HAP-1 (cell line): ENCODE measurements around the gene FAM25G.
"Not testable (repeated sequence)": the region's sequence is repeated elsewhere in the genome, so short reads cannot be mapped to it uniquely, and the experiment has no call there.

ENCODE experiments used
- DNase-seq, 2 experiments: peaks; one replicate each; pipeline ENCODE4 v3.0.0-alpha.2; 2016 to 2020; ENCODE audit warnings: low spot score in 2 of 2
- H3K27me3 ChIP-seq: fragments of 250-450 bp; sonication (Bioruptor Pico); 2 replicates; pipeline ENCODE4 v1.5.1; 2020; ENCODE audit warnings: low read depth, mild to moderate bottlenecking, moderate library complexity
- H3K36me3 ChIP-seq: fragments of 250-450 bp; sonication (Bioruptor Pico); replicated peaks from 2 replicates; pipeline ENCODE4 v1.5.1; 2020; ENCODE audit warnings: mild to moderate bottlenecking
- H3K4me1 ChIP-seq: fragments of 250-450 bp; sonication (Bioruptor Pico); 2 replicates; pipeline ENCODE4 v1.5.1; 2020; ENCODE audit warnings: mild to moderate bottlenecking
- H3K4me3 ChIP-seq: fragments of 250-450 bp; sonication (Bioruptor Pico); 2 replicates; pipeline ENCODE4 v1.5.1; 2020; ENCODE audit warnings: mild to moderate bottlenecking, moderate library complexity
- H3K9me3 ChIP-seq: fragments of 250-450 bp; sonication (Bioruptor Pico); 2 replicates; pipeline ENCODE4 v1.5.1; 2020; ENCODE audit warnings: mild to moderate bottlenecking, moderate library complexity
- in situ Hi-C: fragments of 300-500 bp; cut with MboI; formaldehyde crosslinking; loops from 3 replicates; pipeline ENCODE4 v1.14.3; 2020; ENCODE audit warnings: low sequenced_read_pairs, inconsistent platforms, mixed read lengths

The FAM25G gene

GRCh38 chr10:47491600-47491999 is at the start of gene FAM25G:
FAM25G (minus strand) TSS chr10:47491700; CDS start chr10:47491674, 26 bp downstream.
- in situ Hi-C loops, H3K4me3 ChIP-seq, DNase-seq, H3K4me1 ChIP-seq, H3K36me3 ChIP-seq, H3K27me3 ChIP-seq, H3K9me3 ChIP-seq: not testable (repeated sequence)

GRCh38 chr10:47536430-47536829 is 44.9 kb upstream of the FAM25G start:
- H3K27me3 ChIP-seq, DNase-seq, H3K9me3 ChIP-seq, in situ Hi-C loops, H3K4me3 ChIP-seq, H3K36me3 ChIP-seq, H3K4me1 ChIP-seq: not testable (repeated sequence)

GRCh38 chr10:47523475-47523874 is 32.0 kb upstream of the FAM25G start, which contains the start of gene AGAP9:
AGAP9 (minus strand) TSS chr10:47523638; CDS start chr10:47523526, 112 bp downstream.
- H3K4me1 ChIP-seq, H3K9me3 ChIP-seq, in situ Hi-C loops, H3K27me3 ChIP-seq, H3K4me3 ChIP-seq, H3K36me3 ChIP-seq, DNase-seq: not testable (repeated sequence)

GRCh38 chr10:47502313-47502712 is 10.8 kb upstream of the FAM25G start:
- H3K4me3 ChIP-seq, in situ Hi-C loops, H3K27me3 ChIP-seq, H3K4me1 ChIP-seq, H3K9me3 ChIP-seq, DNase-seq, H3K36me3 ChIP-seq: not testable (repeated sequence)

- DNase-seq, H3K36me3 ChIP-seq, H3K4me1 ChIP-seq, H3K4me3 ChIP-seq, in situ Hi-C loops, H3K27me3 ChIP-seq, H3K9me3 ChIP-seq: not testable (repeated sequence)
Measured at GRCh38 chr10:47494226-47494625, 2.7 kb upstream of the FAM25G start.

GRCh38 chr10:47489630-47490029 is 1.9 kb downstream of the FAM25G start:
- in situ Hi-C loops, H3K9me3 ChIP-seq, H3K4me3 ChIP-seq, H3K4me1 ChIP-seq, H3K27me3 ChIP-seq, H3K36me3 ChIP-seq, DNase-seq: not testable (repeated sequence)

GRCh38 chr10:47485943-47486342 is 5.6 kb downstream of the FAM25G start:
- H3K27me3 ChIP-seq, DNase-seq, H3K4me3 ChIP-seq, H3K9me3 ChIP-seq, in situ Hi-C loops, H3K4me1 ChIP-seq, H3K36me3 ChIP-seq: not testable (repeated sequence)

GRCh38 chr10:47484786-47485185 is 6.7 kb downstream of the FAM25G start:
- H3K4me3 ChIP-seq, H3K27me3 ChIP-seq, DNase-seq, in situ Hi-C loops, H3K36me3 ChIP-seq, H3K9me3 ChIP-seq, H3K4me1 ChIP-seq: not testable (repeated sequence)

- H3K9me3 ChIP-seq, DNase-seq, H3K36me3 ChIP-seq, H3K4me1 ChIP-seq, in situ Hi-C loops, H3K4me3 ChIP-seq, H3K27me3 ChIP-seq: not testable (repeated sequence)
Measured at GRCh38 chr10:47483923-47484322, 7.6 kb downstream of the FAM25G start, which contains the start of gene ANXA8. ANXA8 (minus strand) TSS chr10:47484115; CDS start chr10:47483933, 182 bp downstream.

- in situ Hi-C loops, DNase-seq: not testable (repeated sequence)
Measured at GRCh38 chr10:47482367-47482766, 9.1 kb downstream of the FAM25G start.

GRCh38 chr10:47481768-47482181 is 9.7 kb downstream of the FAM25G start:
- H3K36me3 ChIP-seq, H3K27me3 ChIP-seq, H3K4me3 ChIP-seq, H3K4me1 ChIP-seq, in situ Hi-C loops, DNase-seq, H3K9me3 ChIP-seq: not testable (repeated sequence)

More at GRCh38 chr10:47482367-47482766, 9.1 kb downstream of the FAM25G start:
- H3K4me3 ChIP-seq, H3K36me3 ChIP-seq, H3K27me3 ChIP-seq, H3K9me3 ChIP-seq, H3K4me1 ChIP-seq: not testable (repeated sequence)

- DNase-seq, H3K4me3 ChIP-seq, H3K27me3 ChIP-seq, H3K36me3 ChIP-seq, H3K9me3 ChIP-seq, H3K4me1 ChIP-seq, in situ Hi-C loops: not testable (repeated sequence)
Measured at GRCh38 chr10:47481182-47481766, 10.2 kb downstream of the FAM25G start.

- not testable (repeated sequence) for H3K36me3 ChIP-seq
Measured at GRCh38 chr10:47480133-47480532, 11.4 kb downstream of the FAM25G start.

GRCh38 chr10:47478114-47478513 is 13.4 kb downstream of the FAM25G start:
- H3K4me3 ChIP-seq, H3K4me1 ChIP-seq, H3K9me3 ChIP-seq, in situ Hi-C loops, DNase-seq, H3K36me3 ChIP-seq, H3K27me3 ChIP-seq: not testable (repeated sequence)

More at GRCh38 chr10:47480133-47480532, 11.4 kb downstream of the FAM25G start:
- H3K4me1 ChIP-seq, in situ Hi-C loops, DNase-seq, H3K27me3 ChIP-seq, H3K9me3 ChIP-seq, H3K4me3 ChIP-seq: not testable (repeated sequence)

GRCh38 chr10:47477078-47477477 is 14.4 kb downstream of the FAM25G start:
- H3K4me1 ChIP-seq, DNase-seq, in situ Hi-C loops: not testable (repeated sequence)

More at GRCh38 chr10:47477078-47477477, 14.4 kb downstream of the FAM25G start:
- H3K36me3 ChIP-seq, H3K9me3 ChIP-seq, H3K4me3 ChIP-seq, H3K27me3 ChIP-seq: not testable (repeated sequence)
